Stimulated activated CD4-positive, alpha-beta T cell treated with anti-CD3 and anti-CD28 coated beads, TNF-alpha, amount 100 ng/mL, for 48 hours (primary cell): ENCODE measurements around the gene SLC16A5.
A peak's percentile ranks its signal among the peaks of the same experiment; 100 is the strongest.
"Not testable (repeated sequence)": the region's sequence is repeated elsewhere in the genome, so short reads cannot be mapped to it uniquely, and the experiment has no call there.

Experiments
- DNase-seq, 3 donors: peaks; one replicate each; pipeline ENCODE4 v3.0.0-alpha.2; 2020; ENCODE audit warnings: low read depth in 3 of 3

Gene SLC16A5

DNA sequence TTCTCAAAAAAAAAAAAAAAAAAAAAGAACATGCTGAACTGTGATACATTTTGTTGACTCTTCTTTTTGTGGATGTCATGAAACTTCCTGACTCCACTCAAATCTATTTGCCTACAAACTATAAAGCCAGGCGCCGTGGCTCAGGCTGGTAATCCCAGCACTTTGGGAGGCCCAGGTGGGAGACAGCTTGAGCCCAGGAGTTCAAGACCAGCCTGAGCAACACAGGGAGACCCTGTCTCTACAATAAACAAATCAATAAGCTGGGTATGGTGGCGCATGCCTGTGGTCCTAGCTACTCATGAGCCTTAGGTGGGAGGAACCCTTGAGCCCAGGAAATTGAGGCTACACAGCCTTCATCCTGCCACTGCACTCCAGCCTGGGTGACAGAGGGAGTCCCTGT, 45.2 kb downstream of the SLC16A5 start:
- no peak for DNase-seq

DNA sequence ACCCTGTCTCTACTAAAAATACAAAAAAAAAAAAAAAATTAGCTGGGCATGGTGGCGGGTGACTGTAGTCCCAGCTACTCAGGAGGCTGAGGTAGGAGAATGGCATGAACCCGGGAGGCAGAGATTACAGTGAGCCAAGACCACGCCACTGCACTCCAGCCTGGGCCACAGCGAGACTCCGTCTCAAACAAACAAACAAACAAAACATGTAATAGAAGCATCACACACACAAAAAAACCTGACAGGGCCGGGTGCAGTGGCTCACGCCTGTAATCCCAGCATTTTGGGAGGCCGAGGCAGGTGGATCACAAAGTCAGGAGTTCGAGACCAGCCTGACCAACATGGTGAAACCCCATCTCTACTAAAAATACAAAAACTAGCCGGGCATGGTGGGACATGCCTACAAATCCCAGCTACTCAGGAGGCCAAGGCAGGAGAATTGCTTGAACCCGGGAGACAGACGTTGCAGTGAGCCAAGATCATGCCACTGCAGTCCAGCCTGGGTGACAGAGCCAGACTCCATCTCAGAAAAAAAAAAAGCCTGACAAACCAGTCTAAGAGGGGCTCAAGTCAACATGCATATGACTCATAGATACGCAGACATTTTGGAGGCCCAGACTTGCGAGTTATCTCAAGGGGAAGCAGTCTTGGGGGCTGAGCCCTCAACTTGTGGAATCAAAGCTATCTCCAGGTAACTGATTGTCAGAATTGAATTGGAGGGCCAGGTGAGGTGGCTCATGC, 46.0 kb downstream of the SLC16A5 start:
- DNase-seq: not testable (repeated sequence)

DNA sequence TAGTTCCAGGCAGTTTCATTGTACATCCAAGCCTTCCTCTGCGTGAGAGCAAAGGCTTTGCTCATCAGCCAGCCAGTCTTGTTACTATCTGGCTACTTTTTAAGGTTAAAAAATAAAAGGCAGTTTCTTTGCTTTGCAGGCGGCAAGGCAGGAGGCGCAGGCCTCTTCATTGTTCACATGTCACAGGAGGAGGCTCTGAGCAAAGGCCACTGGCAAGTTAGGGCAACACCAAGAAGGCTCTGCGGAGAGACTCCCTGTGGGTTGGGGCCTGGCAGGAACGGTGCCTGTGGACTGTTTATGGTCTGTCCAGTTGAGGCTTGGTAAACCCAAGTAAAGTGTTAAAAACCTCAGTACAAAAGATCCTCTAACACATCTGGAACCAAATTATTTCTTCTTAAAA, 47.7 kb downstream of the SLC16A5 start:
- DNase-seq: no peak

DNA sequence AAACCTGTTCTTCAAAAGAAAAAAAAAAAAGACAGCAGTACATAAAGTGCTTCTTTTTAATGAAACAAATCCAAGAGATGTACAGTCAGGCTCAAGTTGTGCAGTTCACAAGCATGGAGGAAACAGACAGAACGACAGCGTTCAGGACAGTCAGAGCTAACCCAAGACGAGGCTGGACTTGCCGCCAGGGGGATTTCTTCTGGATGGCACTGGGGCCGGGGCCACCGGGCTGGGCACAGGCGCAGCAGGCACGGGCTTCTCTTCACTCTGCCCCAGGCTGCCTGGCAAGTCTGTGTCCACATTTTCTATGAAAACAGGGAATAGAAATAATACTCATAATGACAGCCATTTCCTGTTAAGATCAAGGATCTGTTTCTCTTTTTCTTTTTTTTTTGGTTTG, 48.2 kb downstream of the SLC16A5 start:
- DNase-seq: no peak

DNA sequence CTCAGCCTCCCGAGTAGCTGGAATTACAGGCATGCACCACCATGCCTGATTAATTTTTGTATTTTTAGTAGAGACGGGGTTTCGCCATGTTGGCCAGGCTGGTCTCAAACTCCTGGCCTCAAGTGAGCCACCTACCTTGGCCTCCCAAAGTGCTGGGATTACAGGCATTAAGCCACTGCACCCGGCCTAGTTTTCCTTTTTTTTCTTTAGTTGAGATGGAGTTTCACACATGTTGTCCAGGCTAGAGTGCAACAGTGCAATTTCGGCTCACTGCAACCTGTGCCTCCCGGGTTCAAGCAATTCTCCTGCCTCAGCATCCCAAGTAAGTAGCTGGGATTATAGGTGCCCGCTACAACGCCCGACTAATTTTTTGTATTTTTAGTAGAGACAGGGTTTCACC, 50.0 kb downstream of the SLC16A5 start:
- DNase-seq: not testable (repeated sequence)

DNA sequence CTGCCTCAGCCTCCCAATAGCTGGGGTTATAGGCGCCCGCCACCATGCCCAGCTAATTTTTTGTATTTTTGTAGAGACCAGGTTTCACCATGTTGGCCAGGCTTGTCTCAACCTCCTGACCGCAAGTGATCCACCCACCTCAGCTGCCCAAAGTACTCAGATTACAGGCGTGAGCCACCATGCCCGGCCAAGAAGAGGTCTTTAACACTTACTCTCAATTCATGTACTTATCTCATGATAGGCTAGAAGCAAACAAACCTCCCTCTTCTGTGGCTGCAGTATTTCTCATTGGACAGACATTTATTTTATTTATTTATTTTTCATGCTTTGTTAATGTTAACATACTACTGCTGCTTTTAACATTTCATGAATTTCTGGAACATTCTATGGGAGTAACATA, 50.8 kb downstream of the SLC16A5 start:
- DNase-seq: no peak

DNA sequence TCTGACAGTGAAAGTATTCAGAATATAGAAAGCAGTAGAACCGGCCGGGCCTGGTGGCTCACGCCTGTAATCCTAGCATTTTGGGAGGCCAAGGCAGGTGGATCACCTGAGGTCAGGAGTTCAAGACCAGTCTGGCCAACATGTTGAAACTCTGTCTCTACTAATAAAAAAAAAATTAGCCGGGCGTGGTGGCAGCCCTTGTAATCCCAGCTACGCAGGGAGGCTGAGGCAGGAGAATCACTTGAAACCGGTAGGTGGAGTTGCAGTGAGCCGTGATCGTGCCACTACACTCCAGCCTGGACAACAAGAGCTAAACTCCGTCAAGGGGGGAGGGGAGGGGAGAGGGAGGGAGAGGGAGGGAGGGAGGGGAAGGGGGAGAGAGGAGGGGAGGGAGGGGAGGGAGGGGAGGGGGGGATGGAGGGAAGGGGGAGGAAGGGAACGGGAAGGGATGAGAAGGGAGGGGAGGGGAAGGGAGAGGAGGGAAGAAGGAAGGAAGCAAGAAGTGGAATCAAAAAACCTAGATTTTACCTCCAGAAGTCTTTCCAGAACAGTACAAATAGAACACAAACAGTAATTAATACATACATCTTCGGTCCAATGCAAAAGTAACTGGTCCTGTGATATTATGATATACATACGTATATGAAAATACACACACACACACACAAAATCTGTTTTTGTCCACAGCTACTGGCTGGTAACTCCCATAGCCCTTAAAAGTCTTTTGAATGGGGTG, 54.6 kb downstream of the SLC16A5 start:
- DNase-seq: no peak

DNA sequence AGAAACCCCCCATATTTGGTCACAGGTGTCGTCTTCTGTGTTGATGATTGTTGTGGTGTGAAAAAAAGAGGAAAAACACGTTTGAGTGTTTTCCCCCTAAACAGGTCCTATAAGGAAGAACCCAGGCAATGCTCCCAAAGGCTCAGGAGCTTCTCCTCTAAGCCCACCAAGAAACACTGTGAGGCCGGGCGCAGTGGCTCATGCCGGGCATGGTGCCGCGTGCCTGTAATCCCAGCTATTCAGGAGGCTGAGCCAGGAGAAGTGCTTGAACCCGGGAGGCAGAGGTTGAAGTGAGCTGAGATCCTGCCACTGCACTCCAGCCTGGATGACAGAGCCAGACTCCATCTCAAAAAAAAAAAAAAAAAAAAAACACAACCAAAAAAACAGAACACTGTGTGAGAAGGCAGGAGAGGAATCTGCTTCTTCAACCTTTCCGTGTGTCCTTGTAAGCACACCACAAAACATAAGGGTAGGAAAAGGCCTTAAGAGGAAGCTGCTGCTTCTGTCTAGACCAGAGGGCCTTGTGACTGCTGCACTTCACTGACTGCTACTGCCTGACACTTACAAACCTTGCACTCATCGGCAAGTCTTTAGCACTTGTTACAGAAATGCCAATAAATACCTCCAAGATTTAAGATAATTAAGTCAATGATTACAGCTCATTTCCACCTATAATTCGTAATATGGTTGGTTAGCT, 57.2 kb downstream of the SLC16A5 start:
- DNase-seq: no peak

DNA sequence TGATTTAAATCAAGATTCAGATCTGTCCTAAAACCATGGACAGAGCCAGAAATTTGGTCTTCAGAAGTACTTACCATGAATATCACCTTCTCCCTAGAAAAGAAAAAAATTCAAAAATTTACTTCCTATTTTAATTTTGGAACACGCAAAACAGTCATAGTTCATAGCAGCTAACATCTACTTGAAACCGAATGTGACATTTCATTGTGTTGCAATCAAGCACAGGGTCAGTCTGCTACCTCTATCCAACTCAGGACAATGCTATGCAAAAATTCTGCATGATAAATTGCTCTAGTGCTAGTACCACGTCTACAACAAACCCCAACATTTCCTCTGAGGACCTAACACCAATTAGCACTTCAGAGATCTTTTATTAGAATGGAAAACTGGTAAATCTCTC, 58.8 kb downstream of the SLC16A5 start:
- DNase-seq: no peak

DNA sequence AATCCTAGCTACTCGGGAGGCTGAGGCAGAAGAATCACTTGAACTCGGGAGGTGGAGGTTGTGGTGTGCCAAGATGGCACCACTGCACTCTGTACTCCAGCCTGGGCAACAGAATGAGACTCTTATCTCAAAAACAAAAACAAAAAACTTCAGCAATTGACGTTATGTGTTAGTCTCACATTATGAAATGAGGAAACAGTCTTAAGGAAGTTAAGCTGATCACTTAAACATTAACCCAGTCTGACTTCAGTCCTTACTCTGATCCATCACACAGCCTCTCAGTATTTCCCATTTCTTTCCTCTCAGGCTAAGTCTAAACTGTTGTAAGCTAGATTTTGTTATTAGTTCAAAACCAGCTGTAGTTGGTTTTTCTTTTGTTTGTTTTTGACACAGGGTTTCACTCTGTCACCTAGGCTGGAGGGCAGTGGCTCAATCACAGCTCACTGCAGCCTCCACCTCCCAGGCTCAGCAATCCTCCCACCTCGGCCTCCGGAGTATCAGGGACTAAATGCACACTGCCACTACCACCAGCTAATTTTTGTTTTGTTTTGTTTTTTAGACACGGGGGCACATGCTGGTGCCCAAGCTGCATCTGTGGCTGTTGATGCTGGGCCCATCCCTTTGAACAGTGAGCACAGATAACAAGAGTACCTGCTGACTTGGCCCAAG, 60.3 kb downstream of the SLC16A5 start:
- no peak for DNase-seq

DNA sequence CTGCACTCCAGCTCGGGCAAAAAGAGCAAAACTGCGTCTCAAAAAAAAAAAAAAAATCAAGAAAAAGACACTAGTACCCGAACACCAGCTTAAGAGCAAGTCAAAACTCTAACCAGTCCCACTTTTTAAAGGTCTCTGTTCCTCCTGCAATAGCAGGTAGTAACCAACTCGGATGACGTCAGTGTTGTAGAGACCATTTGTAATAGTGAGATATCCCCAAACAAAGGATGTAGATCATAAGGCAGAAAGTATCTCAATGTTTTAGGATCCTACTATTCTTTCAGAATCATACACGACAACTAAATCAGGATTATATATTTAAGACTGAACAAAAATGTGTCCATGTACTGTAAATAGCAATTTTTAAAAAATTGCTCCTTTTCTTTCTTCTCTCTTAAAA, 64.2 kb downstream of the SLC16A5 start:
- no peak for DNase-seq

DNA sequence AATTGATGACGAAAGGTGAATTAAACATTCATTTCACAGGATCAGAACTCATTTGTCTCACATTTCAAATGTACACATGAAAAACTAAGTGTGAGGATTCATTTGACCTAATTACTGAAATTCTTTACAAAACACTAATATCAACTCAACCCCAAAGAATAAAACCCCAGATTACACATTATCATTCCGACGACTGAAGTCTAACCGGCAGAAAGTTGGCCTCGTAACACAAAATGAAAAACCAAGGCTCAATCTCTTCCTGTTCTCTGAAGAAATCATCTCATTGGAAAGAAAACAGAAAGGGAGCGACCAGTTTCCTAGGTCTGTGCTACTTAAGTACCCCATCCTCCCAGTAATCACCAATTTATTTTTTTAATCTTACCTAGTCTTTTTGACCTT, 64.8 kb downstream of the SLC16A5 start:
- no peak for DNase-seq

DNA sequence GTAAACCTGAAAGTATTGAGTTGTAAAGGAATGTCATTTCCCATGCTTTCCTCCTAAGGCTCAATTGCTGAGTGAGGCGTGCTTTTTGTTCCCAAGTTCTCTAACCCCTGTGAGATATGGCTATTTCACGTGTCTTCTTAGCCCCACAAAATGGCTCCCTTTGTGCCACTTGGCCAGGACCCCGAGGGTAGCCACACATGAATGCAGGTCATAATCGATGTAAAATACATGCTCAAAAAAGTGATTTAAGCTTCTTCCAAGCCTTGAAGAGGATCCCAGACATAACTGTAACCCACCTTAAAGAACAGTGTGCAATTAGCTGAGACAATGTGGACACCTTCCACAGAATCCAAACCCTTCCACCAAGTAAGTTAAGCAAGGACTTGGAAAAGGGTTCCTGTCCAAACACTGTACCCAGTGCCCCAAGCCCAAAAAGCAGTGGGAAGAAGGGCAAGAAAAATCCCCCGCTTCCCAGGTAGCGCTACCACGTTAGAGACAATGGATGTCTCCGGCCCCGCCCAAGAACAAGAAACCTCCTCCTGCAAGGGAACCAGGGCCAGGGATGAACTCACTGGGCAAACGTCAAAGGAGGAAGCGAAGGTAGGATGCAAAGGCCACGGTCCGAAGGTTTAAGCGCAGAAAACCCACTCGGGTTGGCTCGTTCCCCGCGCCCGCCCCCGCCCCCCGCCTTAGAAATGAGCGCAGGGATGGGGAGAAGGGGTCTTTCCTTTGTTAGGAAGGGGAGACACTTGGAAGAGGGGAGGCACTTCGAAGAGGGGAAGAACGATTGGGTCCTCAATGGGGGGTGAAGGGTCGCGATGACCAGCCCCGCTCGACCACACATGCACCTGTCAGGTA, 65.4 kb downstream of the SLC16A5 start:
- no peak for DNase-seq

DNA sequence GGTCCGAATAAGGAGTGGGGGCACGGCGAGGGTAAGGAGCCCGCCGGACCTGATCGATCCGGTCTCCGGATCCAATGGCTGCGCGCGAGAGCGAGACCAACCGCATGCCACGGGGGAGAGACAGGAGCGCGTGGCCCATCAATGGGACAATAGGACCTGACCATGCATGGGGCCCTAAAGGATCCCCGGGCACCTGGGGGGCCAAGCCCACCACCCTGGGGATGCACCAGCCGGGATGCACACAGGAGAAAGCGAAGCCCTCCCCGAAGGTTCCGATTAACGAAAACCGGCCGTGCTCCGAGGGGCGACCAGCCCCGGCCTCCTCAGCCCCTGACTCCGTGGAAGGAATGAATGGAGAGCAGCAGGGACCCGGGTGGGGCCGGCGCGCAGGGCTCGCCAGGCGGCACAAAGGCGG, 66.0 kb downstream of the SLC16A5 start:
- peak in 1 of 3 donors; percentile 21 for DNase-seq

DNA sequence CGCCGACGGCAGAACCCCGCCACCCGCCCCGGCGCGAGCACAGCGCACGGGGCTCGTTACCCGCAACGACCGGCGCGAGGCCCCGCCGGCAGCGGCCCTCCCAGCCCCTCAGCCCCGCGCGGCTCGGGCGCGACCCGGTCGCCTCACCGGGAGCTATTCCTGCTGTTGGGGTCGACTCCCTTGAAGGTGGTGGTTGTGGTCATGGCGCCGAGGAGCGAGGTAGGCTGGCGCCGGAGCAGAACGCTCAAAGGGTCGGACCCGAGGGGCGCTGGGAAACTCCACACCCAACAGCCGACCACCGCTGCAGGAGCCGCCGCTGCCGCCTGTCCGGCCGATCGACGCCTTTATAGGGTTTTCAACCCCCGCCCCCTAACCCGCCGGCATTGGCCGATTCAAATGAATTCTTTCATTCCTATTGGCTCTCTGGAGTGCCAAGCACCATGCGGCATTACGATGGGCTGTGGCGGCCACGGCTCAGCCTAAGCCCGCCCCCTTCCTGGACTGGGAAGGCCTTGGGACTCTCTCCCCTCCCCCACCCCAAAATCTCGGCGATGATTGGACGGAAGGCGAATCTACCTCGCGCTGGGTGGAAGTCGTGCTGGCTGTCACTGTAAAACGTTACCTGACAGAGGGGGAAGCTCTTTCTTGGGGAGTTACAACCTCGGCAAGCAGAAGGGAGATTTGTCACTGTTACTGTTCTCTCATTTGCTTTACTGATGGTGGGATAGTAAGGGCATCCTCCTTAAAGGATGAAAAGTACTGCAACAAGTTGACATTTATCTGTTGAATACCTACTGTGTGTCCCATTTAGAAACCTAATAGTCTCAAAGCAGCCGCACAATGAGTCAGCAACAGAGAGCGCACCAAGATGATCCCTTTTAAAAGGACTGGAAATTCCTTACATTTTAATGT, 66.7 kb downstream of the SLC16A5 start, which contains the start of gene JPT1:
TSS of gene JPT1 (minus strand) at position 318 of the 912 bp plus-strand sequence. CDS start at position 203, 115 bp downstream.
- peak; percentile 96 to 99 (median 98) for DNase-seq

DNA sequence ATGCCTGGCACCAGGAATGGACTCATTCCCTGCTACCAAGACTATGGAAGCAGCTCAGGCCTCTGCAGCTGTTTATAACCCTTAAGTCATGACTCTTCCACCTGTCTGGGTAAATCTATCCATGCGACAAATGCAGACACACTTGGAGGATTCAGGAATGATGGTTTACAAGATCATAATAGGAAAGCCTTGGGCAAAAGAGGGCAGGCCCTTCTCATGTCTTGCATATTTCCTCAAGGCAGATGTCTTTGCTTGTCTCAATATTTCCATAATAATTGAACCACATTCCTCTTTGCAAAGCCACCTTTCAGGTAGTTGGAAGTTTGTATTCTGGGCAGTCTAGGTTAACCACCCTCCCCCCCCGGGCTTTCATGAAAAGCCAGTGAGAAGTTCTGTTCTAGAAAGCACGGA, 67.4 kb downstream of the SLC16A5 start:
- no peak for DNase-seq
